Right renal cortex interstitium (tissue), 3 donors: ENCODE data around the gene SRGAP2C. TPM values are rescaled to one million over a fixed set of nuclear protein-coding genes. Genes with fewer than 3 reads are reported as not detected.
"Not testable (repeated sequence)": the region's sequence is repeated elsewhere in the genome, so short reads cannot be mapped to it uniquely, and the experiment has no call there.

ENCODE experiments used
- DNase-seq, 3 donors: peaks; one replicate each; pipeline ENCODE4 v3.0.0-alpha.2; 2013; ENCODE audit warnings: low read depth in 3 of 3, low spot score in 2 of 3
- polyA plus RNA-seq, 3 donors: library from polyadenylated mRNA; unstranded; fragments of 120-200 nt; gene quantifications; one replicate each; pipeline ENCODE4 v1.2.1, GENCODE V29; 2013; ENCODE audit not compliant: insufficient read length in 3 of 3

Gene SRGAP2C
- polyA plus RNA-seq: 10 to 100 TPM; 18.4 to 24.8 (median 22.9) TPM

- DNase-seq: peak; percentile 85 to 91 (median 90)
Measured at GRCh38 chr1:121184290-121185127, at the start of gene SRGAP2C, which contains the start of gene FAM72B. SRGAP2C (plus strand) TSS chr1:121184975; CDS start chr1:121187447, 2,472 bp downstream. FAM72B (minus strand) TSS chr1:121184340; CDS start chr1:121183489, 851 bp downstream.

GRCh38 chr1:121140393-121140792, 44.4 kb upstream of the SRGAP2C start:
- DNase-seq: not testable (repeated sequence)

DNA sequence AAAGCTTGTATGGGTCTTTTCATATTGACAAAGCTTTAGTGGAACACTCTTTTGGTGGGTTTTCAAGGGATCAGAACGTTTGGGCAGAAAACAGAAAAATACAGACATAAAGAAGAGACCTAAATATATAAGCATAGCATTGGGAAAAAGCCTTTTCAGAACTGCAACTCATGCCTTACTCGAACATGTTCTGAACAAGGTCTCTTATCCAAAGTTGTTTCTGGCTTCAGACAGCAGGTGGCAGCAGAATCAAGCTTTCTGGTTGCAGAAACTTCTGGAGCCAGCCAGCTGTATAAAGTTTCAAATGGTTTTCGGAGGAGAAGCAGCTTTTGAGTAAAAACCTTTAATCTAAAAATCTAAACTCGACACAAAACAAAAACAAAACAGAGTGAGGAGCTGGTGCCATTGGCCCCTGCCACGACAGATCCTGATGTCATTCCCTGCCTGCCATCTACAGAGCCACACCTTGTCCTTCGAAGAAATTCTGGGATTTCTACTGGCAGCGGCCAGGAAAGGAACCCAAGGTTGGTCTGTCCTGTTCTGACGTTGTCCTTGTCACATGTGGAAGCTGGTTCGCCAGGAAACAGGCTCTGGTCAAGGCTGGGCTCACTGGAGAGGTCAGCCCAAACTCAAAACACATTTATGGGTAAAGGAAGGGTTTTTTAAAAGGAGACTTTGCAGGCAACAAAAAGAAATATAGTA, 36.1 kb upstream of the SRGAP2C start:
- DNase-seq: not testable (repeated sequence)

GRCh38 chr1:121151294-121151693, 33.5 kb upstream of the SRGAP2C start:
- not testable (repeated sequence) for DNase-seq

GRCh38 chr1:121152788-121153187, 32.0 kb upstream of the SRGAP2C start:
- DNase-seq: not testable (repeated sequence)

GRCh38 chr1:121154811-121155210, 30.0 kb upstream of the SRGAP2C start:
- not testable (repeated sequence) for DNase-seq

GRCh38 chr1:121155671-121156358, 29.0 kb upstream of the SRGAP2C start:
- not testable (repeated sequence) for DNase-seq

DNA sequence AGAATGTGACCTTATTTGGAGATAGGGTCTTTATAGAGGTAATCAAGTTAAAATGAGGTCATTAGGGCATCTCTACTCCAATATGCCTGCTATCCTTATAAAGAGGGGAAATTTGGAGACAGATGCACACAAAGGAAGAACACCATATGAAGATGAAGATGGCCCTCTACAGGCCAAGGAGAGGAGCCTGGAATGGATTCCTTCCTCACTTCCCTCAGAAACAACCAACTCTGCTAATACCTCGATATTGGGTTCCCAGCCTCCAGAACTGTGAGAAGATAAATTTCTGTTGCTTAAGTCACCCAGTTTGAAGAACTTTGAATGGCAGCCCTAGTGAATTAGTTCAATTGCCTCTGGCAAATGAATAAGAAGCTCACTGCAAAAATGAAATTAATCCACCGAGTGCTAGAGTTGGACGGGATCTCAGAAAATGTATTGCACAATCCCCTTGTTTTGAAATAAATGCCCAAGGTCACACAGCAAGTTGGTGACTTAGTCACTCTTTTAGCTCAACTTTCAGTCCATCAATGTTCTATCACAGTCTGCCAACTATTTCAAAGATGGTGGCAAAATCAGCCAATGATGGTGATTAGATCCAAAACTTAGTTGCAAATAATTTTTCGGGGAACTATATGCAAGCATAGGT, 27.7 kb upstream of the SRGAP2C start:
- not testable (repeated sequence) for DNase-seq

- DNase-seq: not testable (repeated sequence)
Measured at GRCh38 chr1:121157609-121158008, 27.2 kb upstream of the SRGAP2C start.

GRCh38 chr1:121160118-121160517, 24.7 kb upstream of the SRGAP2C start:
- DNase-seq: not testable (repeated sequence)

DNA sequence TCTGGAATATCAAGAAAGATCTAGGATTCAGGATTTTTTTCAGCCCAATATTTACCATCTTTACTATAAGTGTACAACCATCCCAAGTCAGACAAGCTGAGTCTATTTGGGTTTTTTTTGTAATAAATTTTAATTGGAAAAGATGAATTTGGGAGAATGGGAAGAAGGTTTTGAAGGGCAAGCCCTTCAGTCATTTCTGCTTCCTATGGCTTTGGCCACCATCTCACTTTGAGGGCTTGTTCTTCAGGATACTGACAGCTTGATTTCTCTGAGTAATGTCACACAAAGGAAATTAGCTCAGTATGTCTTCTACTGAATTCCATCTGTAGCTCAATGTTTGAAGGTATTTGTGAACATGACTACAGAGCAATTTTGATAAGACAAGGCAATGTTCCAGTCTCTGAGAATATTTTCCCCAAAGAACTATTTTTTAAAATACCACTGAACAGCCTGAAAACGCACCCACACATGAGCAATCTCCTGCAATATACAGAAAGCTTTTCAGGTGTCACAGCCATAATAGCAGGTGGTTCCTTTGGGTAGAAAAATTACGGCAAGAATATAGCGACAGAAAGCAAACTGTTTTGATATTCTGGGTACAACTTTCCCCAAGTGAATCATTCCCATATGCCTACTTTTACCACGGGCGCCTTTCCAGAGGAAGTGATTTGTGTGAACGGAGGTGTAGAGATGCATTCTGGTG, 23.4 kb upstream of the SRGAP2C start:
- not testable (repeated sequence) for DNase-seq

DNA sequence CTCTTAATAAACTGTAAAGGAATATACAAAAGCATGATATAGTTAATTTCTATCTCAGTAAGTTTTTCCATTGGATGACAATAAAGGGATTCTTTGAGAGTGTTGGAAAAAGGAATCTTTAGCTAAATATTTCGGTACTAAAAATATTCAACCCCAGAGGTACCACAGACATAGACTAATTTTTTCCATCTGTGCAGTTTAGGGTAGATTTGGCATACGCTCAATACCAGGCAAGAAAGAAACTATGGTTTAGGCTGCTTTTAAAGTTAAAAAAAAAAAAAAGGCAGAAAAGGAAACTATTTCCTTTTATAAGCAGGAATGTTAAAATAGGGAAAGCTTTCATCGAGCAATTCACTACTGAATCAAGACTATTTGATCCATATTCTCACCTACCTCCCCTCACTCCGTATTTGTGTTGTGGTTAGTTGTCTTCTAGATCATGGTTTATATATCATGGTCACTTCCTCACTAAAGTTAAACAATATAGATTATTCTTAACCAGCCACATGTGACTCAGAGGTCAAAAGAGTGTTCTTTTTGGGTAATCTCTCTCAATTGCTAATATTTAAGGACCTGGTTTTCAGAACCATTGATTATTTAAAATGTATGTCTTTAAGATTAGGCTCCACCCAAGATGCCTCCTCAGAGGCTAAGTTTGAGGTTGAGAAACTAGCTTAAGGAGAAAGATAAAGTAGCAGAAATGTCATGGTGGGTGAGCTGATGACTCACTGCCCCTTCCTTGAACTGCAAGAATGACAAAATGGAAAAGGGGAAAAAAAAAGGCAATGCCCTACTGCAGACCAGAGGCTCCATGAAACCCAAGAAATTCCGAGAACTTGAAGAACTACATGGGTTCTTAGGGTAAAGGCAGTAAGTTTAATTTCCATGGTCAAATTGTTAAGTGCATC, 20.7 kb upstream of the SRGAP2C start:
- not testable (repeated sequence) for DNase-seq

DNA sequence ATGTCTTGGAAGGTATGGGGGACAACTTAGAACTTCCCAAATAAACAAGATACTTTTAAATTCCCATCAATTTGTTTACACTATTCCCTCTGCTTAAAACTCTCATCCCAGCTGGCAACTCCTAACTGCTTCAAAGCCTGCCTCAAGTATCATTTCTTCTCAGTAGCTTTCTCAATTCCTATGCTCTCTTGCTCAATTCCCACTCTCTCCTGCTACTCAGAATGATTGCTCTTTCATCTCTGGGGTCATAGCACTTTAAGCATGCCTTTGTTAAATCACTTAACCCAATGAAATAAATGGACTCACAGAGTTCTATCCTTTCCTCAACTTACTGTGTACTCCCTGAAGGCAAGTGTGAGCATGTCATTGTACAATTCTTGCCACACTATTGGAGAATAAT, 19.5 kb upstream of the SRGAP2C start:
- DNase-seq: not testable (repeated sequence)

GRCh38 chr1:121167225-121167738, 17.5 kb upstream of the SRGAP2C start:
- DNase-seq: not testable (repeated sequence)

DNA sequence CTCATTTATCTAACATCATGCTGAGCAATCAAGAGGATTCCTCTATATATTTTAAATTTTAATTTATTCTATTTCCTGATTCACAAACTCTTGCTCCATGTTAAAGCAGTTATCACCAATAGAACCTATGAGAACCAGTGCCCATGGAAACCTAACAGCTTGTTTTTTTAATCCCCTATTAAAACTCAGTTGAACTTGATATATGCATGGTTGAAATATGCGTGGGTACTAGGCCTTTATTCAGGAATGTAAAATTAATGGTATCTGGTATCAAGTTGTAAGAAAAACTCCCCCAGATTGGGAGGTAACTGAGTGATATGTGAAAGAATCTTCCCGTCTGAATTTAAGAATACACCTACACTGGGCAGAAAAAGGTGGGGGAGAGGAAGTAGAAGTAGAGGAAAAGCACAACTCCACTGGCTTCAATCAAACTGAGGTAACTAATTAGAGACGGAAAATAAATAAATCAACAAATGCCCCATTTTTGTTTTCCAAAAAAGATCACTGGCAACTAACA, 16.6 kb upstream of the SRGAP2C start:
- DNase-seq: not testable (repeated sequence)

DNA sequence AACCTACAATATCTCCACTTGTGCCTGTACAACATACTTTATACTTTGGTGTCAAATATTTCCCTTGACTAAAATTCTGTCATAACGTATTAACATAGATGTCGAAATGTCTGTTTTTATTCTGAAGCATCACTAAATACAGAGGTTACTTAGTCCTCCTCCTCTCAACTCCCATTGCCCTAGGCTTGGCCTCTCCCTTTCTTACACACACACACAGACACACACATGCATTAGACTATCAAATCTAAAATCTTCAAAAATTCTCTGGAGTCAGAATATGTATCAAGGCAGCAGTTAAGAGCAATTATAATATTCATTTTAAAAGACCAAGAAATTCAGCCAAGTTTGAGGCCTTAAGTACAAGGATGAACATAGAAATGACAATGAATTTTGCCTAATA, 8.1 kb upstream of the SRGAP2C start:
- not testable (repeated sequence) for DNase-seq

DNA sequence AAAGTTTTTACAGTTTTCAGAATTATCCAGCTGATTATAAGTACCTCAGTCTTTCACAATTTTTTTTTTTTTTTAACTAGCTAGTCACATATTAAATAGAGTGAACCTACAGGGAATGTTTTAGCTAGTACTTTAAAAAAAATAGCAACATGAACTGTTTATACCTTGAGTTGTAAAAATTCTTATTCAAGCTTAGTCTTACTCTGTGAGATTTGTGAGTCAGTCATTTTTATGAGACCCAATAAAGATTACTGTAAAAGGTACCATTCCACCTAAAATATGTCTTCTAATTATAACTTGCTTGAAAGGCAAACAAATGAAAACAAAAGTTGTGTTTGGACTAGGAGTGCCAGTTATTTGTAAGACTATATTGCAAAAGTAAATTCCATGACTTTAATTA, 6.6 kb upstream of the SRGAP2C start:
- not testable (repeated sequence) for DNase-seq

DNA sequence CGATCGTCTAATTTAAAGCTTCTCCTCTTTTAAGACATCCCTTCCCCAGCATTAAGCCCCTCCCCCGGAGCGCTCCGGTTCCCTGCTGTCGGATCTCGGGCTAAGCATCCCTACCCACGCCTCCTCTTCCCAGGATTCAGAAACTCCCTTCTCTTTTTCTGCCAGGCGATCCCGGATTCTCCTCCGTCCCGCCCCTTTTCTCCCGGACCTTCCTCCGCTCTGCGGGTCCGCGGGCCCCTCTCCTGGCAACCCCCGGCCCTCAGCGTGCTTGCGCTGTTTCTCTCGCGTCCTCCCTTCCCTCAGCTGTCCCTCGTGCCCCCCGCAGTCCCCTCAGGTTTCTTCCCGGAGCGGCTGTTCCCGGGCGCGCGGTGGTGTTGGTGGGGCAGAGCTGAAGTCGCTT, 908 bp upstream of the SRGAP2C start:
- not testable (repeated sequence) for DNase-seq
